HG03439 (cell line): ENCODE measurements around the gene ADCY1.

Experiments
- ATAC-seq: cut with Tn5 transposase; IDR thresholded peaks from one replicate; pipeline ENCODE4 v1.9.1; 2021; ENCODE audit warnings: mild to moderate bottlenecking, moderate library complexity; ENCODE audit not compliant: unreplicated experiment

ADCY1 gene

DNA sequence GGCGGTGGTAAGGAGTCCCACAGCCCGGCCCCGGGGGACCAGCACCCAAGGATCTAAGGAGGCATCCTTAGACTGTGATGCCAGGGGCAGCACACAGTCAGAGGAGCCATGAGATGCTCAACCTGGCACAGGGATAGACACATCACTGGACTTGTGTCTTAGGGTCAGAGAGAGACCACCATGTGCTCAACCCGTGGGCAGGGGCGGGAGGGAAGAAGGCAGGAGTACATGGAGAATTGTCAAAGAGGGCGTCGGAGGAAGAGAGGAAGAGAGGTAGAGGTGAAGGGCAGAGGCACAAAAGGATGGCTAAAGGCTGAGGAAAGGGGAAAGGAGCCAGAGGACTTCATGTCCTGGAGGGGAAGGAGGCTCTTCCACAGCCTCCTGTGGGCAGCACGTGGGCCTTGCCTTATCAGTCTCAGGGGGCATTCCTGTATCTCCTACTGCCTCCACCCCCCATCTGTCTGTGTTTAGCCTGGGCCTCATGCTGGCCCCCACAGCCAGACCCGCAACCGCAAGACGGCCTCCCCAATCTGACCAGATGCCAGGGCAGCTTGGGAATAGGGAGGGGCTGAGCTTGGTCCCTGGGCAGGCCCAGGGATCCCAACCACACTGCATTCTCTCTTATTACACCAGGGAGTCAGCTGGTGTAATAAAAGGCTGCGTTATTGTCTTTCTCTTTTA is 2.2 kb downstream of the ADCY1 start:
- ATAC-seq, result no peak

DNA sequence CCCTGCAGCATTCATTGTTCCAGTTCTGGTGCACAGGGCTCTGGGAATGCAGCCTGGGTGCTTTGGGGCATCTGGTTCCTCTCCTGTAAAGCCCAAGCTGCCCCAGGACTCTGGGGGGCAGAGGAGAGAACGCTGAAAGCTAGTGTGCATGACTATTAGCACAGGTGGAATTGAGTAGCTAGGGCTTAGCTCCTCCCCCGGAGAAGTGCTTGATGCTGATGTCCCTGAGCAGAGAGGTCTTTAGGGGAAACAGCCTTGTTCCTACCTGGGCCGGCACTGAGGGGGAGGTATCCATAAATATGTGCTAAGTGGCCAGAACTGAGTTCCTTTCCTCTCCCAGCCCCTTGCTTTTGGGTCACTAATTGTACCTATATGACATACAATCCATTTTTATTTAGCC is 3.9 kb downstream of the ADCY1 start:
- ATAC-seq, result no peak

DNA sequence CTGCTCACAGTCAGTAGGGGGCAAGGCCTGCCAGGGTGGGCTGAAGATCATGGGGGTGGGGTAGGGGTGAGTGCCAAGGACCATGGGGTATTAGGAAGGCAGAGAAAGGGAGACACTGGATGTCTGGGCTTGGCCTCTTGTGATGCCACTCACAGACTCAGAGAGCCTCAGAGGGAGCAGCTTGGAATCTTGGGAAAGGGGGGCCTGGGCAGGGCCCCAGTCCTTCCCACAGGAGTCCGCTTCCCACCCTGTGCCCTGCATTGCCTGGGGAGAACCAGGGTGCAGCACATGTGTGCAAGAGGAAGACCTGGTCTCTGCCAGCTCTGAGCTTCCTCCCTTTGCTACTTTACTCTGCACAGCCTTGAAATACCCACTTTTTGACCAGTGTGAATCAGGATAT is 4.3 kb downstream of the ADCY1 start:
- ATAC-seq, result no peak

DNA sequence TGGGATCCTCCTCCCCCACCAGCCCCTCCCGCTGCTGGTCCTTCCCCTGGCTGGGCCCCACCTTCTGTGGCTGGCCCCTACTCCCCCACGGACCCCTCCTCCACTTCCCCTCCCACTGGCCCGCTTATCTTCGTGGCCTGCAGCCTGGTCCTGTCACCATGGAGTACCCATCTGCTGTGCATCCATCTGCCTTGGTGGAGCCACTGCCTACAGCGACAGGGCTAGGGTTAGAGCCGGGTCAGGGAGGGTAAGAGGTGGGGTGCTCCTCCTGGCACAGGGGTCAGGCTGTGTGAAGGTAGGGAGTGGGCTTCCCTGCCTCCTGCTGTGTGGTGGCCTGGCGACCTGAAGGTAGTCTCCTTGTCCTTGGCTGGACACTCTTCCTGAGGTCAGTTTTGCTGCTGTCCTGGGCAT is 5.2 kb downstream of the ADCY1 start:
- no peak for ATAC-seq

DNA sequence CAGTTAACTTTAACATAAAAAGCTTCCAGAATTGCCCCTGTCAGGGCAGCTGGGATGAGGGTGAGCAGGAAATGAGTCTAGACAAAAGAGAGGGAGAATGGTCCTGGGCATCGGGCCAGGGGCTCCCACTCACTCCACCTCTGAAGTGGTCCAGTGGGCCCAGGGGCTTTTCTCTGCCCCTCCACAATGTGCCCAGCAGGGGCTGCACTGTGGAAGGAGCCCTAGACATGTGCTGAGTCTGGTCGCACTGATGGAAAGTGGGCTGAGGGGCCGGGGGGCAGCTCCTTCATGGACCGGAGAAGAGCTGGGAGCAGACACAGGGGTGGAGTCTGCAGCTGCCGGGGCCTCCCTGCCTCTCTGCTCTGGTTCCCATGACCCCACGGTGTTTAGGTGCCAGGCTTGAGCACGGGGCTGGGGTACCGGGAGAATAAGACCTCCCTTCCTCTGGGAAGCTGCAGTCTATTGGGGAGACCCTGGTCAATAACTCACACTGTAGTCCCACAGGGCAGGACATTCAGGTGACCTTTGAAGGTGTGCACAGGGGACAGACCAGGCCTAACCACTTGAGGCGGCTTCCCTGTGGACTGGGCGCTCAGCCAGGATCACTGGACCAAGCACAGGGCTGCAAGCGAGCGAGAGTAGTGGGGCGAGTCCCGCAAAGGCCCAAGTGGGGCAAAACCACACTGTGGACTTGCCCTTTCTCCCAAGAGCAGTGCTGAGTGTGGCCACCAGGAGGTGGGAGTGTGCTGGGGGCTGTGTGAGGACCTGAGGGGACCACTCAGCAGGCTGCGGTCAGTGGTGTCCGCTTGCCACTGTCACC is 6.1 kb downstream of the ADCY1 start:
- no peak for ATAC-seq

DNA sequence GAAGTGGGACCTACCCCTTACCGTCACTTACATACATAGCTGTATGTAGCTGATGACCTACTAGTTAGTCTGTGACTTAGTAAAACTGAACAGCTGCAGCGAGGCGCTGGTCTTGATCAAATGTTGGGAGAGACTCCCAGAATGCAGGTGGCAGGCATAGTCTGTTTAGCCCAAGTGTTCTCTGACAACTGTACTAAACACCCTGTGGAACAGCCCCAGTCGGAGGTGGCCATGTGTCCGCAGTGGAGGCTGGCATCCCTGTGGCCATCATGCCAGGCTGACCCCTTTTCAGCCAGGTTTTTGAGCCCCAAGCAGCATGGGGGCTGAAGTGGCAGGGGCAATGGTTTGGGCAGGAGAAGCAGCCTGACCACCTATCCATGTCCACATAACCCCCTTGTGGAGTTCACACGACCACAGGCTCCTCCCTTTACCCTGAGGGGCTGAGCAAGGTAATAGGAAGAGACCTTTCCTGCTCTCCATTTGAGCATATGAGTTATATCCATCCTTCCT is 7.2 kb downstream of the ADCY1 start:
- no peak for ATAC-seq

DNA sequence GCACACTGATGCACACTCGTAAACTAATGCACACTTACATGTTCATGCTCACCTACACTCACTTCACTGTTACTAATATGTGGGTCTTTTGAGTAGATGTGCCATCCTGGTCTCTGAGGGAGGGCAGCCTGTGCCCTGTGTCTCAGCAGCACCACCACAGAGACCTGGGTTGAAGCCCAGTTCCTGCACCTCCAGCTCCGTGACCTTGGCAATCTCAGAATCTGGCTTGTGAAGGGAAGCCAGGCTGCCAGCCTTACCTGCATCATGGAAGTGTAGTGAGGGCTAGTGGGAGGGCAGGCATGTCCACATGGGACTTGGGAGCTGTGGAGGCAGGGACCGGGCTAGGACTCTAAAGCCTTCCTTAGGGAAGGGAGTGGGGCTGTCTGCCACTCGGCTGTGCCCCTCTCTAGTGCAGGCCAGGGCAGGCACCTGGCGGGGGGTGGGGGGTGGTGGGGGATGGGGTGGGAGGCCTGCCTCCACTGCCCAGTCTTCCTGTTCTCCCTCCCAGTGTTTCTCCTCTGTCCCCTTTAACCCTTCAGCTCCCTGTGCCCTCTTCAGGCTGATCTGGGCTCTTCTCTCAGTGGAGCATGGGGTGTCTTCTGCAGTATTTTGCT is 8.1 kb downstream of the ADCY1 start:
- ATAC-seq, result no peak

DNA sequence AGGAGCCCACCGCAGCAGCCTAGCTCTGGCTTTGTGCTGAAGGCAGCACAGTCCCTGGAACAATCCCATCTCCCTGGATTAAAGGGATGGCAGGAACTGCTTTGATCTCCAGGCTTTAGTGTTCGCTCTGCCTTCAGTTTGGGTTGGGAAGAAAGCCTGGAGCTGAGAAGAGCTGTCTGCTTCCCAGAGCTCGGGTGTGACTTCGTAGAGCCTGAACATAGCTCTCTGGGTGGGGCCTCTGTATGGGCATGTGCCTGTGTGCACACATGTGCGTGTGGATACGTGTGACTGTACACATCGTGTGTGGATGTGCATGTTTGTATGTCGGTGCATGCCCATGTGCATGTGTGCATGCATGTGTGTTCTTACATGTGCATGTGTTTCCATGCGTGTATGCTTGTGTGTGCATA is 8.7 kb downstream of the ADCY1 start:
- ATAC-seq, result no peak

DNA sequence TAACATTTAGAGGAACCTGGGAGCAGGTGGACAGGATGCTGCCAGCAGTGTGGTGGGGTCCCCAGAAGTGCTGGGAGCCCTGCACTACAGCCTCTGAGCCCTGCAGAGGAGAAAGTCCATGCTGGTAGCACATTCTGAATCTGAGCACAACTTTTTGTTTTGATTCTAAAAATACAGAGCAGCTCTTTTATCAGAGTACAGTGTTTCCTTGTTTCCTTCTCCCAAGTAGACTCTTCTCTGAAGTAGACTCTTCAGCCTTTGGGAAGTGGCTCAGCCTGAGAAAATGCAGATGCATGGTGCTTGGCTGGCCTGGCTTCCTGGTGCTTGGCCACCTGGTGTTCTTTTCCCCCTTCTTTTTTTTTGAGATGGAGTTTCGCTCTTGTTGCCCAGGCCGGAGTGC is 9.1 kb downstream of the ADCY1 start:
- ATAC-seq, result no peak

DNA sequence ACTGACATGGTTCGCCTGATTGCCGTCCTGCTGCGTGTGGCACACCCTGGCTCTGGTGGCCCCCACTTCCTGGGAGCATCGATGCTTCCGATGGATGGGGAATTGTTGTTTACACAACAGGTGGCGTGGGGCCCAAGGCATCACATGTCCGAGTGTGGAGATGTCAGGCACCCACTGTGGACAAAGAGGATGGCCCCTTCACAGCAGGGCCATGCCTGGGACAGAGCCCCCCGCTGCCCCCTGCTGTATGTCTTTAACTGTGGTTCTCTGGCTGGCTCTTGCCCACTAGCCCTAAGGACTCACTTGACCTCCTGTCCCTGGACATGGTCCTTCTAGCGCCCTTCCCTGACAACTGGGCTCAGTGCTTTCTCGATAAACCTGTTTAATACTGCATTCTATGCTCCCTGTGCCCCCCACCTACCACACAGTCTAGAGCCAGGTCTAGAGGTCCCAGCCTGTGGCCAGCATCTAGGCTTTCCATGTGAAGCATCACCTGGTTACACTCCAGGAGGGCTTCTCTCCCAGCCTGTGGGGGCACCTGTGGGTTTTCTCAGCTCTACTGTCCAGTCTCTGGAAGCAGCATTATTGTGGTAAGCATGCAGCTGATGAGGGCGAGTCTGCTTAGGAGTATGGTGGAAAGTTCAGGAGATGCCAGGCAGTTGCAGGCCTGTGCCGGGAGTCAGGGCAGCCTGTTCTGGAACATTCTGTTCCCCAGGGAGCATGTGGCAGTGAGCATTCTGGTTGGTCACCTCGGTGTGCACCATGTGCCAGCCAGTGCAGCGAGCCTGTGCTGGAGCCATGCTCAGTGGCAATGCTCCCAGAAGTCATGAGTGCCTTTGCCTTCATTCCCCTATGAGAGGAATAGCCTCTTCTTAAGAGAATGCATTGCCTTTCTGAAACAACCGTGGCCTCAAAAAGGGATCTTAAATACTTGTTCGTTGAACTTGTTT is 10.4 kb downstream of the ADCY1 start:
- ATAC-seq, result no peak

DNA sequence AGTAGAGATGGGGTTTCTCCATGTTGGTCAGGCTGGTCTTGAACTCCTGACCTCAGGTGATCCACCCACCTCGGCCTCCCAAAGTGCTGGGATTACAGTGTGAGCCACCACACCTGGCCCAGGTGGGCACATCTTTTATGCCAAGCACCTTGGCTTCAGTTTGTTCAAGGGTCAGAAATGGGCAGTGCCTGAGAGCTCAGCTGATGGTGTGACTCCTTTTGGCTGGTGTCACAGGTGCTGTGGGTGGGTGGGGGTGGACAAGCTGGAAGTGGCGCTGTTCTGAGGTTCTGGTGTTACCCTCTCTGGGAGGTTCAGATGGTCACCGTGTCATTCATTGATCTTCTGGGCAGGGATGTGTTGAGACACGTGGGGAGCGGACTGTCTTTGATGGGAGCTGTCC is 11.5 kb downstream of the ADCY1 start:
- ATAC-seq, result no peak

DNA sequence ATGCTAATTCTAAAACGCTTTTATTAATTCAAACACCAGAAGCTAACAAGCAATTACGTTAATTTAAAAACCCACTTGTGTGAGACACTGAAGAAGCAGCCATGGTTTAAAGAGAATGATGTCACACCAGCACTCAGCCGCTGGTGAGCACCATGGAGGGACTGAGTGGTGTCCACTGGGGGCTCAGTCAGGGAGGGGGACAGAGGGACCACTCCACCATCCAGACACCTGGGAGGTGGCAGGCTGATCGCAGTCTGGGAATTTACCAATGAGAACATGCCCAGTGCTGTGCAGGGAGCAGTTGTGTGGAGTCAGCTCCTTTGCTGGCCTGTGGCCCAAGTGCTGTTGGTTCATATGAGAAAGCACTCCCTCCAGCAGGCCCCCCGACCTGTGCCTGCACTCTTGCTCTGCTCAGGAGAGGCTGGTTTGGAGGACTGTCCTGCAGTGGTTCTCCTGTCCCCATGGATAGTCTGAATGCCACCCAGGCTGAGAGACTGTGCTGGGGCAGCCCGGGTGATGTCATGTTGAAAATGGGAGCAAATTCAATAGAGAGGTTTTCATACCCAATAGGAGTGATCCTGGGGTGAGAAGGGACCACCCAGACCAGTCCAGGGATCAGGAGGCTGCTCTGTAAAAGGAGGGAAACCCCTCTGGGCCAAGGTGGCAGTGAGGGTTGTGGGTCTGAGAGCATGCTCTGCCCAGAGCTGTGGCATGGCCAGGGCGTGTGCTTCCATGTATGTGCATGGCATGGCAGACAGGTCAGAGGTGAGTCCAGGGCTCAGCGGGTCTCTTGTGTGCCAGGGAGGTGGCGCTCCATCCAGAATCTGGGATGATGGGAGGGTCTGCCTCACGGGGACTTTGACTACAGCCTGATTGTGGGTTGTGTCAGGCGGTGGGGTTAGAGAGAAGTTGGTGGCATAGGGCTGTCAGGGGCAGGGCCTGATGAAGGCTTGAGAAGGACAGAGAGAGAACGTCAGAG is 12.7 kb downstream of the ADCY1 start:
- ATAC-seq, result no peak

DNA sequence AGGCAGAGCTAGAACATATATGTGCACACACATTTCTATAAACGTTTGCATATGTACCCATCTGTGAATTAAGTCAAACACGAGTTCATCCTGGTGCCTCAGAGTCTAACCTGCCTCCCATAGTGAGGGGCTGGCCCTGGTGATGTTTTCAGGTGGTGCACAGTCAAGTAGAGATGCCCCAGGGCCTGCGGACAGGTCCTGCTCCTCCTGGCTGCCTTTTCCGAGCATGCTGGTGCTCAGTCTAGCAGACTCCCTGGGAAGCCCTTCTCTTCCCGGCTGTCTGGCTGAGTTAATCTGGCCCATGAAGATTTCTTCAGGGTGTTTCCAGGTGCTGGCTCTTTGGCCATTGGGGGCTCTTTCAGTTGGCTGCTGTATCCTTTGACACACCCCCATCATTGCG is 14.3 kb downstream of the ADCY1 start:
- ATAC-seq, result no peak

DNA sequence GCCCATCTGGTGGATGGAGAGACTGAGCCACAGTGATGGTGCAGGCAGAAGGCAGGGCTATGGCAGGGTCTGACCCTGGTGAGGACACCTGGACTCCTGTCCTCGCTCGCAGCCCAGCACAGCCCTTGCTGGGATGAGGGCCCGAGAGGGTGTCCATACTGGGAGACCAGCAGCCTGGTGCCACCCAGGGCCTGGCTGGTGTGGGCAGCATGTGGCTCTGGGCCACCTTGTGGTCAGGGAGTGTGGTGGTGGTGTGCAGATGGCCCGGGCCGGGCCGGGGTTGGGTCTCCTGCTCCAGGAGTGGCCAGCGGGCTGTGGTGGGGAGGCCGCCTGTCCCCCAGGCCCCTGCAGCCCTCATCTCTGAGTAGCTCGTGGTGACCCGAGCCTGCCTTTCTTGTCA is 14.9 kb downstream of the ADCY1 start:
- ATAC-seq, result no peak

DNA sequence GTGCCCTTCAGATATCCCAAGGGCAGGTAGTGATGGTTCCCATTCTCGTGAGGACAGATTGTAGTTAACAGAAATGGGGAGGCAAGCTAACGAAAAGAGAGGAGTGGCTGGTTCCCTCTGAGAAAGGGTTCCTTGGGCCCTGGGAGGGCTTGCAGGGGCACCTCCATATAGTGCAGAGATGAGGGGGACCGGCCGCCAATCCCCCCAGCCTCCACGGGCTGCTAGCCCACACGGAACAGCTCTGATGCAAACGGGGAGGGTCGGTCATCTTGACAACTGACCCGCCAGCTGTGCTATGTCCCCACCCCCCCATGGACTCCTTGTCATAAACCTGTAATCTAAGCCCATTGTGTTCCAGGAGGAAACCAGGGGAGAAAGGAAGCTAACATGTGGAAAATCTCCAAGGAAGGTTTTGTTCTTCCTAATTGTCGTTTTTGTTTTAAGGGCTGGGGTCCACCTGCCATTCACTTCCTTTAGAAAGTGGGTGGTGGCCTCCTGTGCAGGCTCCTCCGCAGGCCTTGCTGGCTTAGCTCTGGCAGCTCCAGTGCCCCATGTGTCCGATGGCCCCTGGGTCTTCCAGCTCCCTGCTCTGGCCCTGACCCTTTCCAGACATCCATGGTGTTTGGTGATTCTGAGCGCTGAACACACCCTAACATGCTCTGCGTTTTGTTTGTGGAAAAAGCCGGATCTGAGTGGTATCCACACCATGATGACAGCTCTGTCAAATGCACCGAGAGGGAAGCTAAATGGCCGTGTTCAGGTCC is 15.9 kb downstream of the ADCY1 start:
- no peak for ATAC-seq

DNA sequence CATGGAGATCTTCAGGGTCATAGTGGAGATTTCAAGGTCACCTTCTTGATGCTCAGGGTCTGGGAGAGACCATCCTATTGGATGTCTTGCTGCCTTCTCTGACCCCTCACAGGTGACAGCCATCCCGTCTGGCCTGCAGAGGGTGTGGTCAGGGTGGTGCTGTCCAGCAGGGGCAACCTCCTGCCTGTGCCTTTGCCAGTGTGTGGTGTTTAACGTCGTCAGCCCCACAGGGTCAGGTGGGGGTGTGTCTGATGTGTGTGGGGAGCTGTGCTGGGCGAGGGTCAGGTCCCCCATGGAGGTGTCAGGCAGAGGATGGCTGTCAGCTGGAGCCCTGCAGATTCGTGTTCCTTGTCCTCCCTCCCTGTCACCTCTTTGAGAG is 16.5 kb downstream of the ADCY1 start:
- ATAC-seq, result no peak

DNA sequence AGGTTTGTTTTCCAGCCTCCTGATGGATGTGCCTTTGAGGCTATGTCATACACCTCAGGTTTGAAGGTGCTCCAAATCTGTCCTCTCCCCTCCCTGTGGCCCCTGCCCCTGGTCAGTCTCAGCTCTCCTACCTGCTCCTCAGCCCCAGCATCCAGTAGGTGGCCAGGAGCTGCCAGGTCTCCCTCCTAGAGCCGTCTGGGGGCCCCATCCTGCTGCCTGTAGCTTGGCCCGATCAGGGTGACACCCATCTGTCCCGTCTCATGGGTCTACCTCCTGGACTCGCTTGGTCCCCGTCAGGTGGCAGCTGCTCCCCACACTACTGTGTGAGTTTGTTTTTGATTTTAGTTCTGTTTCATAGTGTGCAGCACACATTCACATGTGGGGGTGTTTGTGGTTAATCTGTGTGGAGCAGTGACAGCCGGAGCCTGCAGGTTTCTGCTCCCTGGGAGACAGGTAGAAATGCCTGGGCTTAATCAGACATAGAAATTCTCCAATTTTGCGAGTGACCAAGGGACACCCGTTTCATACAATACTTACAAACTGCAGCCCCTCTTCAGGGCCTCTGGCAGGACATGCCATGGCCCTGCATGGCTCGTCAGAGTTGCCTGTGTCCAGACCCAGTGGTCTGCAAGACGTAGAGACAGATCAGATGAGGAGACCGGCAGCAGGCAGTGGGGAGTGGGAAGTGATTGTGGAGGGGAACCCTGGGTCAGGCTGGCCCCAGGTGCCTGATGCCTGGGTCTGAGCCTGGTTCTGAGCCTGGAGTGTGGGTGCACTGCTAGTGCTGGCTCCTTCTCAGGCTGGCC is 17.1 kb downstream of the ADCY1 start:
- no peak for ATAC-seq
